HEK293T (cell line): Measurements from ENCODE around the gene SLC1A6.

Experiments used
- CTCF ChIA-PET: fragments of 350-600 bp; formaldehyde crosslinking; extraction: SDS; loops from one replicate; lab custom pipeline; 2021; ENCODE audit warnings: antibody characterized with exemption, inconsistent platforms; lab: Yijun Ruan, JAX
- POLR2A ChIA-PET: fragments of 350-600 bp; formaldehyde crosslinking; extraction: SDS; loops from one replicate; lab custom pipeline; 2020; ENCODE audit warnings: antibody characterized with exemption, inconsistent platforms; lab: Yijun Ruan, JAX
- DNase-seq: peaks from one replicate; pipeline ENCODE4 v3.0.0; 2012; ENCODE audit warnings: mixed read lengths; ENCODE audit errors: extremely low spot score
- ARNT ChIP-seq: fragments of 450-650 bp; IDR thresholded peaks from 2 replicates; pipeline ENCODE4 v1.6.1; 2017; ENCODE audit warnings: mild to moderate bottlenecking
- BHLHE40 ChIP-seq: fragments of 450-650 bp; IDR thresholded peaks from 2 replicates; pipeline ENCODE4 v1.6.1; 2016; ENCODE audit warnings: mild to moderate bottlenecking, moderate library complexity, borderline replicate concordance
- CTBP1 ChIP-seq: fragments of 450-650 bp; IDR thresholded peaks from 2 replicates; pipeline ENCODE4 v1.6.1; 2016; ENCODE audit warnings: borderline replicate concordance
- ELF4 ChIP-seq: fragments of 450-650 bp; IDR thresholded peaks from 2 replicates; pipeline ENCODE4 v1.6.1; 2017; ENCODE audit warnings: antibody characterized with exemption
- FOXA1 ChIP-seq: fragments of 450-650 bp; IDR thresholded peaks from 2 replicates; pipeline ENCODE4 v1.6.1; 2016; ENCODE audit warnings: mild to moderate bottlenecking
- FOXK2 ChIP-seq: fragments of 450-650 bp; IDR thresholded peaks from 2 replicates; pipeline ENCODE4 v1.6.1; 2016; ENCODE audit warnings: mild to moderate bottlenecking
- FOXM1 ChIP-seq: fragments of 450-650 bp; IDR thresholded peaks from 2 replicates; pipeline ENCODE4 v1.6.1; 2017; ENCODE audit warnings: mild to moderate bottlenecking, borderline replicate concordance
- HDGF ChIP-seq: fragments of 450-650 bp; IDR thresholded peaks from 2 replicates; pipeline ENCODE4 v1.6.1; 2017; ENCODE audit warnings: antibody characterized with exemption, borderline replicate concordance
- L3MBTL2 ChIP-seq: fragments of 450-650 bp; conservative IDR thresholded peaks from 2 replicates; pipeline ENCODE4 v1.6.1; 2016; ENCODE audit warnings: mild to moderate bottlenecking
- LEF1 ChIP-seq: fragments of 450-650 bp; IDR thresholded peaks from 2 replicates; pipeline ENCODE4 v1.6.1; 2017; ENCODE audit warnings: mild to moderate bottlenecking, borderline replicate concordance
- NFRKB ChIP-seq: fragments of 450-650 bp; IDR thresholded peaks from 2 replicates; pipeline ENCODE4 v1.6.1; 2016; ENCODE audit warnings: mild to moderate bottlenecking, moderate library complexity
- SP1 ChIP-seq: fragments of 450-650 bp; IDR thresholded peaks from 2 replicates; pipeline ENCODE4 v1.6.1; 2017
- SUZ12 ChIP-seq: fragments of 450-650 bp; IDR thresholded peaks from 2 replicates; pipeline ENCODE4 v1.6.1; 2016; ENCODE audit warnings: mild to moderate bottlenecking
- TARDBP ChIP-seq: fragments of 450-650 bp; IDR thresholded peaks from 2 replicates; pipeline ENCODE4 v1.6.1; 2016
- ZNF384 ChIP-seq: fragments of 450-650 bp; IDR thresholded peaks from 2 replicates; pipeline ENCODE4 v1.6.1; 2016
- TF ChIP-seq, protein P1 (sequence below): fragments of 450-650 bp; IDR thresholded peaks from 2 replicates; pipeline ENCODE4 v1.6.1; 2016

Gene SLC1A6

DNA sequence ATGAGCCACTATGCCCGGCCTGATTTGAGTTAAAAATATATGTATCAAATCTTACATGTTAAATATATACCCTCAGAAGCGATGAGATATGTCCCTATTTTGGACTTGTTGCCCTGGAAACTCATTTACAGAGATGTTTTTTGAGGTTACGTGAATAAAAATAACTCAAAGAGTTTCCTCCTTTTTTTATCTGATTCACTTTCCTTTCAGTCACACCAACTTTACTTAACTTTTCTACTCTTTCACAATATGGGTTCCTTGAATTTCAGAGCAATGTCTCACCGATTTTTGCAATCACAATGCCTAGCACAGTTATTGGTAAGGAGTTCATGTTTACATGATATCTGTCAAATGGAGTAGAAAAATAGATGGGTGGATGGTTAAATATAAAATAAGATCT is 36.1 kb downstream of the SLC1A6 start:
- ChIA-PET POLR2A (no interaction called here), CTCF (no interaction called here)
- DNase-seq: no peak
- no peak for TF ChIP-seq HDGF
- TF ChIP-seq FOXM1: no peak
- no peak for TF ChIP-seq FOXA1
- no peak for TF ChIP-seq ELF4
- TF ChIP-seq TARDBP: no peak
- TF ChIP-seq SP1: no peak
- no peak for TF ChIP-seq NFRKB
- no peak for TF ChIP-seq FOXK2
- TF ChIP-seq ZNF384: no peak
- TF ChIP-seq, protein P1, sequence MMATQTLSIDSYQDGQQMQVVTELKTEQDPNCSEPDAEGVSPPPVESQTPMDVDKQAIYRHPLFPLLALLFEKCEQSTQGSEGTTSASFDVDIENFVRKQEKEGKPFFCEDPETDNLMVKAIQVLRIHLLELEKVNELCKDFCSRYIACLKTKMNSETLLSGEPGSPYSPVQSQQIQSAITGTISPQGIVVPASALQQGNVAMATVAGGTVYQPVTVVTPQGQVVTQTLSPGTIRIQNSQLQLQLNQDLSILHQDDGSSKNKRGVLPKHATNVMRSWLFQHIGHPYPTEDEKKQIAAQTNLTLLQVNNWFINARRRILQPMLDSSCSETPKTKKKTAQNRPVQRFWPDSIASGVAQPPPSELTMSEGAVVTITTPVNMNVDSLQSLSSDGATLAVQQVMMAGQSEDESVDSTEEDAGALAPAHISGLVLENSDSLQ: no peak
- no peak for TF ChIP-seq L3MBTL2
- TF ChIP-seq LEF1: no peak
- TF ChIP-seq SUZ12: no peak
- TF ChIP-seq ARNT: no peak
- TF ChIP-seq BHLHE40: no peak
- no peak for TF ChIP-seq CTBP1

DNA sequence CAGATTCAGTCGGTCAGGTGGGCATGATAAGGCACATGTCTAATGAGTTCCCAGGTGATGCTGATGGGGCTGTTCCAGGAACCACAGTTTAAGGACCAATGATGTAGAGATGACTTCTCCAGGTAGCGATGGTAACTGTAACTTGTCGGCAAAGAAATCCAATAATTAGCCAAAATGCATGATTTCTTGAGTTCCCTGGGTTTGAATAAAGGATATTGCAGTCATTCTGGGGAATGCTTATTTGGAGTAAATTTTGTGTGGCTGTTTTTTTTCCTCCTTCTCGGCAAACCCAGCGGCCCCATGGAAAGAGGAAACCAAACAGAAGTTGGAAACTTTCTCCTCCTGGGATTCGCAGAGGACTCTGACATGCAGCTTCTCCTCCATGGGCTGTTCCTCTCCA is 38.5 kb downstream of the SLC1A6 start, which contains the start of gene OR7C2:
OR7C2 (plus strand) TSS at position 301 of the 400 bp plus-strand sequence; CDS start at position 301, 0 bp downstream.
- TF ChIP-seq NFRKB (no peak), FOXK2 (no peak), BHLHE40 (no peak), SP1 (no peak), HDGF (no peak), ARNT (no peak), LEF1 (no peak), FOXA1 (no peak), L3MBTL2 (no peak)
- ChIA-PET CTCF (no interaction called here), POLR2A (no interaction called here)
- DNase-seq: no peak

DNA sequence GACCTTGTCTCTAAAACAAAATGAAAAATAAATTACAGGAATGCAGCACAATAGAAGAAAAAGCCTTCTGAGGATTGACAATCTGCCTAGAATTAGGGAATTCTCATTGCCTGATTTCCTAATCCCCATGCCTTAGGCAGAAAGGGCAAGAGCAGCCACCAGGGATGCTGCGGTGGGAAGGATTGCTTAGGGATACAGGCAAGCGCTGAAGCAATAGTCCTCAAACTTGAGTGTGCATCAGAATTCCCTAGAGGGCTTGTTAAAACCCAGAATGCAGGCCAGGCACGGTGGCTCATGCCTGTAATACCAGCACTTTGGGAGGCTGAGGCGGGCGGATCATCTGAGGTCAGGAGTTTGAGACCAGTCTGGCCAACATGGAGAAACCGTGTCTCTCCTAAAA is 39.4 kb downstream of the SLC1A6 start:
- ChIA-PET POLR2A (no interaction called here), CTCF (no interaction called here)
- DNase-seq: no peak
- TF ChIP-seq BHLHE40 (no peak), FOXA1 (no peak), CTBP1 (no peak), HDGF (no peak), TARDBP (no peak), FOXK2 (no peak), LEF1 (no peak)

DNA sequence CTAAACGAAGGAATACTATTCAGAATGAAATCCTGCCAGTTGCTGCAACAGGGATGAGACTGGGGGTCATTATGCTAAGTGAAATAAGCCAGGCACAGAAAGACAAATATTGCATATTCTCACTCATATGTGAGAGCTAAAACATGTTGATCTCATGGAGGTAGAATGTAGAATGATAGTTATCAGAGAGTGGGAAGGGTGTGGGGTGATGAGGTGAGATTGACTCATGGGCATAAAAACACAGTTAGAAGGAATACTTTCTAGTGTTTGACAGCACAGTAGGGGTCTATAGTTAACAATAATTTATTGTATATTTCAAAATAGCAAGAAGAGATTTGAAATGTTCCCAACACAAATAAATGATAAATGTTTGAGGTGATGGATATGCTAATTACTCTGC is 46.2 kb downstream of the SLC1A6 start:
- TF ChIP-seq ELF4: no peak
- no peak for TF ChIP-seq FOXM1
- DNase-seq: no peak
- ChIA-PET CTCF (no interaction called here), POLR2A (no interaction called here)

DNA sequence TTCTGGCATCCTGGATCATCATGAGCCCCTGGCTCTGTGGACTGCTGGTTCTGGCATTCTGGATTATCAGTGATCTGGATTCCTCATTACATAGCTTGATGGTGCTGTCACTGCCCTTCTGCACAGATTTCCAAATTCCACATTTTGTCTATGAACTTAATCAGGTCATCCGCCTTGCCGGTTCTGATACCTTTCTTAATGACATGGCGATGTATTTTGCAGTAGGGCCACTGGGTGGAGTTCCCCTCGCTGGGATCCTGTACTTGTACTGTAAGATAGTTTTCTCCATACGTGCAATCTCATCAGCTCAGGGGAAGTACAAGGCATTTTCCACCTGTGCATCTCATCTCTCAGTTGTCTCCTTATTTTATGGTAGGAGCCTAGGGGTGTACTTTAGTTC is 62.8 kb downstream of the SLC1A6 start:
- ChIA-PET POLR2A (no interaction called here), CTCF (interaction anchor here (0.6 to 0.8 kb wide), 4 partner anchors 39 to 242 kb away, joined by 3 to 8 read pairs (median 5); no protein-coding TSS in a partner anchor)
- TF ChIP-seq SP1 (no peak), ZNF384 (no peak), CTBP1 (no peak)
- DNase-seq: peak; percentile 14

DNA sequence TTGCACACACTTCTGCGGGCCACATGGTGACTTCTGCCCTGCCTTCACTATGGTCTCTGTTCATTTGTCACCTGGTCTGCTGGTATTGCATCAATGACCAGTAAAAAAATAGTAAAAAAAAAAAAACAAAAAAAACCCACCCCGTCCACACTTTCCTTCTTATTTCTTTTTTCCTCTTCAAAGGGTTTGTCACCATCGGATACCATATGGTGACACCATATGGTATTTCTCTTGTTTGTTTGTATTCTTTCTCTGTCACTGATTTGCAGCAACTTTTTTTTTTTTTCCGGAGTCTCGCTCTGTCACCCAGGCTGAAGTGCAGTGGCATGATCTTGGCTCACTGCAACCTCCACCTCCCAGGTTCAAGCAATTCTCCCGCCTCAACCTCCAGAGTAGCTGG is 64.5 kb downstream of the SLC1A6 start:
- TF ChIP-seq FOXA1 (no peak), ELF4 (no peak), TARDBP (no peak), FOXK2 (no peak), SP1 (no peak), ZNF384 (no peak), FOXM1 (no peak), LEF1 (no peak), BHLHE40 (no peak), NFRKB (no peak), SUZ12 (no peak), ARNT (no peak), CTBP1 (no peak), L3MBTL2 (no peak), HDGF (no peak)
- TF ChIP-seq, protein P1: no peak
- DNase-seq: no peak
- CTCF ChIA-PET: no interaction called here
- POLR2A ChIA-PET: no interaction called here

DNA sequence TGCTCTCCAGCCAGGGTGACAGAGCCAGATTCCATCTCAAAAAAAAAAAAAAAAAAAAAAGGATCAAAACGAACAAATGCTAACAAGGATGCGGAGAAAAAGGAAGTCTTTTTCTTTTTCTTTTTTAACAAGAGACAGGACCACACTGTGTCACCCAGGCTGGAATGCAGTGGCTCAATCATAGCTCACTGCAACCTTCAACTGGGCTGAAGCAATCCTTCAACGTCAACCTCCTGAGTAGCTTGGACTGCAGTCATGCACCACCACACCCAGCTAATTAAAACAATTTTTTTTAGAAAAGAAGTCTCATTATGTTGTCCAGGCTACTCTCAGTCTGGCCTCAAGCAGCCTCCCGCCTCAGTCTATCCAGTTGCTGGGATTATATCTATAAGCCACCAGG is 73.0 kb downstream of the SLC1A6 start:
- CTCF ChIA-PET: no interaction called here
- POLR2A ChIA-PET: no interaction called here
- DNase-seq: no peak
- no peak for TF ChIP-seq ARNT
- no peak for TF ChIP-seq FOXK2
- TF ChIP-seq FOXA1: no peak
- no peak for TF ChIP-seq CTBP1
- no peak for TF ChIP-seq NFRKB
- TF ChIP-seq, protein P1: no peak
- TF ChIP-seq SUZ12: no peak
- no peak for TF ChIP-seq LEF1
- no peak for TF ChIP-seq ZNF384
- no peak for TF ChIP-seq L3MBTL2
- no peak for TF ChIP-seq ELF4
- TF ChIP-seq SP1: no peak
